Measurements from ENCODE around the gene PLAAT5.
"Not testable (repeated sequence)": the region's sequence is repeated elsewhere in the genome, so short reads cannot be mapped to it uniquely, and the experiment has no call there.

The PLAAT5 gene

DNA sequence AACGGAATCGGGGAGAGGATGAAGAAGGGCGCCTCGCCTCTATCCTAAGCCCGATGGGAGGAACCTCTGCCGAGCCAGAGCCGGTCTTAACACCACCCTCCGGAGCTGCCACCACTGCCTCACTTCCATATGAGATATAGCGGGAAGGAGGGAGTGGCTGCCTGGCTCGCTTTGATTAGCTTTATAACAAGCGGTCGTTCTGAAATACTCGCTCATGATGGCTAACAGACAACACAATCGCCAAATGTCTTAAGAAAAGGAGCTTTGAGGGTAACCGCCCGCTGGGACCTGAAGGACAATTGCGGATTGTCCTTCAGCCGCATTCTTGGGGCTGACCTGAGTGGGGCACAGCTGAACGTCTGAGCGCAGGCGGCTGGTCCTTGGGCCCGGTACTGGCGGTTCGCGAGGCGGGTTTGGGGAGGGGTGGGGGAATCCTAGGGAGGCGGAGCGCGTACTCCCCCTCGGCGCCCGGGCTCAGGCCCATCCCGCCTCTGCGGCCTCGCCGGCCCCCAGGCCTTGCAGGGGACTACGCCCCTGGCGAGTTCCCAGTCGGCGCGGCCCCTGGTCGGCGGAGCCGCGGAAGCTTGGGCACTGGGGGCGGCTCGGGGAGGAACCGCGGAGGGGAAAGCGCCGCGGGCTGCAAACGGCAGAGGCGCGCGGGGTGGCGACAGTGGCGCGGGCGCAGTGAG is at the start of gene PLAAT5:
TSS of gene PLAAT5 (minus strand) at position 617 of the 689 bp plus-strand sequence. CDS start at position 484, 133 bp downstream.
- DNase-seq (ENCODE audit: low read depth), result no peak

GRCh38 chr11:63537293-63538101 is 46.5 kb upstream of the PLAAT5 start:
- DNase-seq (ENCODE audit: low read depth), result no peak

GRCh38 chr11:63536669-63537292 is 45.8 kb upstream of the PLAAT5 start, which contains the start of gene PLAAT4:
TSS of gene PLAAT4 (plus strand) at chr11:63536808. CDS start at chr11:63536869, 61 bp downstream.
- no peak for DNase-seq (ENCODE audit: low read depth)

GRCh38 chr11:63535734-63536133 is 44.8 kb upstream of the PLAAT5 start:
- no peak for DNase-seq (ENCODE audit: low read depth)

GRCh38 chr11:63534895-63535461 is 44.0 kb upstream of the PLAAT5 start:
- DNase-seq (ENCODE audit: low read depth), result no peak

- DNase-seq (ENCODE audit: low read depth), result no peak
These were observed 43.1 kb upstream of the PLAAT5 start for GRCh38 chr11:63534076-63534475.

DNA sequence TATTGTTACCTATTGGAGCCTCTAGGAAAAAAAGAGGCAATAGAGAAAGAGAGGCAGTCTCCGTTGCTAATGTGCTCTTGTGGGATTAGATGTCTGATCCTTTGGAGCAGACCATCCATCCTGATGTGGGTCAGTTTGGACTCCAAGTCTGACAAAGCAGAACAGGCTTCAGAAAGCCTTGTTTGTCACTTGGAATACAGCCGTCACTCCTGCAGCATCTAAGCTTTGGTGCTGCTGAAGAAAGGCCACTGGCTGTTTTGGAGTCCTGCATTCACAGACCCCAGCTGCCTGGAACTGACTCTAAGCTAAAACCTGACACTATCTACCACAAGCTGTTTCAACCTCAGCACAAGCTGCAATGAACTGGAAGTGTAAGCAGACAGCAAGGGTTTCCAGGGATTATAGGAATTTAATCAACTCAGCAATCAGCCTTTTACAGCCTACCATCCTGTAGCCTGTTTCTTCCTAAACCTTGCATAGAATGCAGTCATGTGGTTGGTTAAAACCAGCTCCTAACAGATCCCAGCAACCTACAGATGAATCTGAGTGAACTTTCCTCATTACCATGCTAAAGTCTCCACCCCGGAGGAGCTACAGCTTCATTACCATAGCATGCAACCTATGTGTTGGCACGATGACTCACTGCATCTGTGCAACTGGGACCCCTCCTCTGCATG is 42.0 kb upstream of the PLAAT5 start:
- no peak for DNase-seq (ENCODE audit: low read depth)

- DNase-seq (ENCODE audit: low read depth), result no peak
These were observed 41.1 kb upstream of the PLAAT5 start for GRCh38 chr11:63532117-63532516.

GRCh38 chr11:63531074-63531792 is 40.3 kb upstream of the PLAAT5 start:
- DNase-seq (ENCODE audit: low read depth), result not testable (repeated sequence)

DNA sequence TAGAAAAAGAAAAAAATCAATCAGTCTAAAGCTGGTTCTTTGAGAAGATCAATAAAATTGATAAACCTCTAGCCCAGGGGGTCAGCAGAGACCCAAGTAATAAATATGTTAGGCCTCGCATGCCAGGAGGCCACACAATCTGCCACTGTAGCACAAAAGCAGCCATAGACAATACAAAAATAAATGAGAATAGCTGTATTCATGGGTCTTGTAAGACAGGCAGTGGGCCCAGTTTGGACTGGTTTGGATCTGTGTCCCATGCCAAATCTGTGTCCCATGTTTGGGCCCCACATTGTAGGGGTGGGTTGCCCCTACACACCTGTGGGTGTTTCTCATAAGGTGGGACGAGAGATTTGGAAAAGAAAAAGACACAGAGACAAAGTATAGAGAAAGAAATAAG is 39.1 kb upstream of the PLAAT5 start:
- no peak for DNase-seq (ENCODE audit: low read depth)

GRCh38 chr11:63529373-63529772 is 38.4 kb upstream of the PLAAT5 start:
- DNase-seq (ENCODE audit: low read depth), result not testable (repeated sequence)

DNA sequence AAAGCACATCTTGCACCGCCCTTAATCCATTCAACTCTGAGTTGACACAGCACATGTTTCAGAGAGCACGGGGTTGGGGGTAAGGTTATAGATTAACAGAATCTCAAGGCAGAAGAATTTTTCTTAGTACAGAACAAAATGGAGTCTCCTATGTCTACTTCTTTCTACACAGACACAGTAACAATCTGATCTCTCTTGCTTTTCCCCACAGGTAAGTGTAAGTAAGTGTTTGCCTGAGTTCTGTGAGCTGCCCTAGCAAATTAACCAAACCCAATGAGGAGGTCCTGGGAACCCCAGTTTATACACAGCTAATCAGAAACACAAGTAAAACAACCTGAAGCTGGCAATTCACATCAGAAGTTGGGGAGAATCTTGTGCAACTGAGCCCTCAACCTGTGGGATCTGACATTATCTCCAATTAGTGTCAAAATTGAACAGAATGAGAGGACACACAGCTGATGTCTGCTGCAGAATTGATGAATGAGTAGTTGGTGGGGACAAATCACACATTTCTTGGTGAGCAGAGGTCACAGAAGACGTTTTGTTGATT is 37.8 kb upstream of the PLAAT5 start:
- not testable (repeated sequence) for DNase-seq (ENCODE audit: low read depth)

DNA sequence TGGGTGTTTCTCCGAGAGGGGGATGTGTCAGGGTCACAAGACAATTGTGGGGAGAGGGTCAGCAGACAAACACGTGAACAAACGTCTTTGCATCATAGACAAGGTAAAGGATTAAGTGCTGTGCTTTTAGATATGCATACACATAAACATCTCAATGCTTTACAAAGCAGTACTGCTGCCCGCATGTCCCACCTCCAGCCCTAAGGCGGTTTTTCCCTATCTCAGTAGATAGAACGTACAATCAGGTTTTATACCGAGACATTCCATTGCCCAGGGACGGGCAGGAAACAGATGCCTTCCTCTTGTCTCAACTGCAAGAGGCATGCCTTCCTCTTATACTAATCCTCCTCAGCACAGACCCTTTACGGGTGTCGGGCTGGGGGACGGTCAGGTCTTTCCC is 37.2 kb upstream of the PLAAT5 start:
- not testable (repeated sequence) for DNase-seq (ENCODE audit: low read depth)

DNA sequence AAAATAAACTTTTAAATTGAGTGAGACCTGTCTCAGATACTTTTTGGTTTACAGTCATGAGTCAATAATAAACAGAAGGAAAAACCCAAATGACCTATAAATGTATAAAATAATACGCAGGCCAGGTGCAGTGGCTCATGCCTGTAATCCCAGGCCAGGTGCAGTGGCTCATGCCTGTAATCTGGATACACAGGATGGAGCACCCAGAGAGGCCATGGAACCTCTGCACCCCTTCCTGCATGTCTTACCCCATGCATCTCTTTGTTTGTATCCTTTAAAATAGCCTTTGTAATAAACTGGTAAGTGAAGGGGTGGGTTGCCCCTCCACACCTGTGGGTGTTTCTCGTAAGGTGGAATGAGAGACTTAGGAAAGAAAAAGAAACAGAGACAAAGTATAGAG is 36.7 kb upstream of the PLAAT5 start:
- no peak for DNase-seq (ENCODE audit: low read depth)

- DNase-seq (ENCODE audit: low read depth), result no peak
These were observed 32.2 kb upstream of the PLAAT5 start for GRCh38 chr11:63523151-63523550.

DNA sequence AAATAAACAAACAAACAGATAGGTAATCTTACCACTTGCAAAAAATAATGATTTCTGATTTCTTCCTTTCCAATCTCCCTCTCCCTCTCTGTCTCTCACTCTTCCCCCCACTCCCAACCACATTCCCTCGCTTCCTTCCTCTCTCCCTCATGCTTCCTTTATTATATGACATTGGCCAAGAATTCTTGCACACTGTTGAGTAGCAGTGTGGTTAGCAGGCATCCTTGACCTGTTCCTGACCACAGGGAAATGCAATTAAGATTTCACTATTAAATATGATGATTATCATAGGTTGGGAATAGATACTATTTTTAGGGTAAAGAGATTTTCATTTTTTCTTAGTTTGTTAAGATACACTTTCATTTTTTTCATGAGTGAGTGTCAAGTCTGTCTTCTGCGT is 30.9 kb upstream of the PLAAT5 start:
- DNase-seq (ENCODE audit: low read depth), result no peak

- no peak for DNase-seq (ENCODE audit: low read depth)
These were observed 29.7 kb upstream of the PLAAT5 start for GRCh38 chr11:63520606-63521170.

- no peak for DNase-seq (ENCODE audit: low read depth)
These were observed 27.6 kb upstream of the PLAAT5 start for GRCh38 chr11:63518548-63518947.

GRCh38 chr11:63517156-63517555 is 26.2 kb upstream of the PLAAT5 start:
- no peak for DNase-seq (ENCODE audit: low read depth)

DNA sequence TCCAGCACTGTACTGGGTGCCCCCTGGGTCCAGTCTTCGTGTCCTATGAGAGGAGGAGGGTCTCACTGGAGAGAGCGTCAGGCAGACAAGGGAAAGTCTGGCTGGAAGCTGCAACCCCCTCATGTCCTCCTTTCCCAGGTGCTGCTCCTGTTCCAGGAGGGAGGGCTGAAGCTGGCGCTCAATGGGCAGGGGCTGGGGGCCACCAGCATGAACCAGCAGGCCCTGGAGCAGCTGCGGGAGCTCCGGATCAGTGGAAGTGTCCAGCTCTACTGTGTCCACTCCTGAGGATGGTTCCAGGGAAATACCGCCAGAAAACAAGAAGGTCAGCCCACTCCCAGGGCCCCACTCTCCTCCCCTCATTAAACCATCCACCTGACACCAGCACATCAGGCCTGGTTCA is 25.1 kb upstream of the PLAAT5 start:
- DNase-seq (ENCODE audit: low read depth), result no peak

- no peak for DNase-seq (ENCODE audit: low read depth)
These were observed 21.8 kb upstream of the PLAAT5 start for GRCh38 chr11:63512816-63513215.

Measured in stimulated activated CD4-positive, alpha-beta T cell treated with anti-CD3 and anti-CD28 coated beads, Interleukin-2, amount 100 ng/mL, for 4 hours (primary cell).